Activated T-helper 2 cell treated with anti-CD3 and anti-CD28 coated beads, Interferon-gamma antibody, Interleukin-2, Interleukin-4, amounts not matched to agents 10 μg/mL and 5 μg/mL and 100 μg/mL, durations not matched to agents 14 hours and 24 hours and 36 hours (primary cell): ENCODE measurements around the gene PTPRN2. TPM values are rescaled to one million over a fixed set of nuclear protein-coding genes. Genes with fewer than 3 reads are reported as not detected.

Source experiments
- DNase-seq: peaks from one replicate; pipeline ENCODE4 v3.0.0; 2021; ENCODE audit warnings: low spot score
- H3K27ac Mint-ChIP-seq: one replicate; pipeline ENCODE4 v1.8.0; 2021; ENCODE audit warnings: mixed read lengths
- H3K27me3 Mint-ChIP-seq: one replicate; pipeline ENCODE4 v1.8.0; 2021; ENCODE audit warnings: low read depth, mixed read lengths
- H3K36me3 Mint-ChIP-seq: one replicate; pipeline ENCODE4 v1.8.0; 2021; ENCODE audit warnings: low read depth, mixed read lengths
- H3K4me1 Mint-ChIP-seq: one replicate; pipeline ENCODE4 v1.8.0; 2021; ENCODE audit warnings: low read depth, mixed read lengths
- H3K4me3 Mint-ChIP-seq: one replicate; pipeline ENCODE4 v1.8.0; 2021; ENCODE audit warnings: low read depth, mild to moderate bottlenecking, moderate library complexity, mixed read lengths
- H3K9me3 Mint-ChIP-seq: one replicate; pipeline ENCODE4 v1.8.0; 2021; ENCODE audit warnings: mixed read lengths
- intact Hi-C: fragments of 100-400 bp; cut with micrococcal nuclease; formaldehyde crosslinking; loops from one replicate; pipeline ENCODE4 v1.15.1; 2023
- total RNA-seq: library from RNA; stranded (reverse); gene quantifications from 2 replicates; pipeline ENCODE4 v1.2.3, GENCODE V29; 2022

PTPRN2 gene
- total RNA-seq, 1 donor from 2014 or later, result 1.3 TPM

DNA sequence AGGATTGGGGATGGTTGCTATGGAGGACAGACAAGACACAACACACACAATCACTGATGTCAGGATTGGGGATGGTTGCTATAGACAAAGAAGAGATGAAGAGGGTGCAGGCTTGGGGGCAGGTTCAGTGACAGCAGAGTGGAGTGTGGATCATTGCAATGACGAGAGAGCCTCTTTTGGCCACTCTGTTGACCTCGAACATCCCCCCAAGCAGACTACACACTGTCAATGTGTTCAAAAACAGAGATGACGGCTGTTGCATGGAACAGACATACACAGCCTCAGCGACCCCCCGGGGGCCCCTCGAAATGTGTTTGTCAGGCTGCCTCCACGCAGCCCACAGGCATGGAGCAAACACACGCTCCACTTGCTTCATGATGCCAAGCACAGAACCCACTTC is 133.0 kb downstream of the PTPRN2 start:
- Mint-ChIP-seq H3K27me3 (no peaks in the 10 kb centered on the region), H3K4me3 (no peak overlapping the region), H3K27ac (no peak overlapping the region)

DNA sequence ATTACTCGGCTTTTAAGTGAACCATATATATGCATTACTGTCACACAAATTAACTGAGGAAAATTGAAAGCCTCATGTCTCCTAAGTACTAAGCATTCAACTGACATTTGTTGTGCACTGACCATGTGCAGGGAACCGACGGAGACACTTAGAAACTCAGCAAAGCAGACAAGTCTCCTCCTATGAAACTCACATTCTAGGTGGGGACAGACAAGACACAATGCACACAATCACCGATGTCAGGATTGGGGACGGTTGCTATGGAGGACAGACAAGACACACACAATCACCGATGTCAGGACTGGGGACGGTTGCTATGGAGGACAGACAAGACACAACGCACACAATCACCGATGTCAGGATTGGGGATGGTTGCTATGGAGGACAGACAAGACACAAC is 134.0 kb downstream of the PTPRN2 start:
- Mint-ChIP-seq H3K4me1 (no peaks in the 10 kb centered on the region), H3K36me3 (no peaks in the 10 kb centered on the region), H3K27me3 (no peaks in the 10 kb centered on the region), H3K27ac (no peak overlapping the region), H3K4me3 (no peak overlapping the region), H3K9me3 (peaks cover 25% of the 10 kb centered on the region)
- intact Hi-C loops, result no loop called here
- DNase-seq, result no peak

More for the DNA sequence above, 133.0 kb downstream of the PTPRN2 start:
- DNase-seq, result no peak
- H3K36me3 Mint-ChIP-seq, result no peaks in the 10 kb centered on the region
- H3K9me3 Mint-ChIP-seq, result peaks cover 25% of the 10 kb centered on the region
- H3K4me1 Mint-ChIP-seq, result no peaks in the 10 kb centered on the region
- intact Hi-C loops, result no loop called here

DNA sequence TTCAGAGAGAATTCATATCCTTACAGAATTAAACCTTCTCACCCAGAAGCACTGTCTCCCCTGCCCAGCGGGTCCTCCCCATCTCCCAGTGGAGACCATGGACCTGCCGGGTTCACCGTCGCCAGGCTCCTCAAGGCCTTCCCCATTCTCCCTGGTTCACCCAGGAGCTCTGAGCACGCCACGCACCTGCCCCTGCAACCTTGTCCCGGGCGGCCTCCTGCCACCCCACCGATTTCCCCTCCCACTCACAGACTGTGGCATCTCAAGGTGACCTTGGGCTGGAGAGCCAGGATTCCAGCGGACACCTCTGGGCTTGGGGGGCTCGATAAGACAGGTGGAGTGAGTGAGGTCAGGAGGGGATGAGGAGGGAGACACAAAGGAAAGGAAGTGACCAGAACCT is 135.3 kb downstream of the PTPRN2 start:
- Mint-ChIP-seq H3K36me3 (no peaks in the 10 kb centered on the region), H3K27ac (no peak overlapping the region), H3K4me3 (no peak overlapping the region), H3K9me3 (peaks cover 25% of the 10 kb centered on the region), H3K27me3 (no peaks in the 10 kb centered on the region), H3K4me1 (no peaks in the 10 kb centered on the region)
- intact Hi-C loops, result no loop called here
- no peak for DNase-seq

DNA sequence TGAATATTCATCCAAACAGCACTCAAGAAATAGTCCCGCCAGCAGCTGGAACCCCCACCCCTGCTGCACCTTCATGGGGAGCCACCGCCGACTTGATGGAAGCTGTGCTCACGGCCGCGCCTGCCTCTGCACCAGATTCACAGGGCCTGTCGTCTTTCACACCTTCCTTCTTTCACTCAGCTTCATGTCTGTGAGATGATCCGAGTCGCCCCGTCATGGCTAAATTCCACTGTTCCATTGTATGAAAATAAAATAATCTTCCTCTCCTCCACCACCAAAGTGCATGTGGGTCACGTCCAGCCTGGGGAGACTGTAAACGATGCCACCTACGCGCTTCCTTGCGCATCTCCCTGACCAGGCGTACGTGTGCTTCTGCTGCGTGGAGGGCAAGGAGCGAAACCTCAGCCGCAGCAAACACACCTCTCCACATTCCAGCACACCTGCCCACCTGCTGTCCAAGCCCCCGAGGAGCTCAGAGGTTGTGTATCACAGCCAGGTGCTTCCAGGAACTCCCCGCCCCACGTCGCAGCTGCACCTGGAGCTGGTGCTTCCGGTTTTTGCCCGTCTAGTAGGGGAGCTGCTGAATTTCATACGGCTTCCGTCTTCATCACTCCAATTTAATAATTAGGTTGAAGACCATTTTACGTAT is 137.0 kb downstream of the PTPRN2 start:
- H3K4me3 Mint-ChIP-seq, result no peak overlapping the region
- no peak overlapping the region for H3K27ac Mint-ChIP-seq
- H3K9me3 Mint-ChIP-seq, result peaks cover 11% of the 10 kb centered on the region
- no peak for DNase-seq
- no peaks in the 10 kb centered on the region for H3K27me3 Mint-ChIP-seq
- no peaks in the 10 kb centered on the region for H3K4me1 Mint-ChIP-seq
- intact Hi-C loops, result no loop called here
- no peaks in the 10 kb centered on the region for H3K36me3 Mint-ChIP-seq

DNA sequence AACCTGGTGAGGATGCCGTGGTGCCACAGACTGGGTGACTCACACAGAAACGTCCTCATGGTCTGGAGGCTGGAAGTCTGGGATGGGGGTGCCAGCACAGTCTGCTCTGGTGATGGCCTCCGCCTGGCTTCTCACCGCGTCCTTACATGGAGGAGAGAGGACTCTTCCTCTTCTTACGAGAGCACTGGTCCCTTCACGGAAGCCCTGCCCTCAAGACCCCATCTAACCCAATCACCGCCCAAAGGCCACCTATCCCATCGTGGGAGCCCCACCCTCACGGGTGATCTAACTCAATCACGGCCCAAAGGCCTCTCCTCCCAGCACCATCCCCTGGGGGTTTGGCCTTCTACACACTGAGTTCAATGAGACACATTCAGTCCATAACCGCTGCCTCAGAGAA is 137.7 kb downstream of the PTPRN2 start:
- Mint-ChIP-seq H3K27ac (no peak overlapping the region), H3K4me1 (no peaks in the 10 kb centered on the region), H3K27me3 (no peaks in the 10 kb centered on the region)

DNA sequence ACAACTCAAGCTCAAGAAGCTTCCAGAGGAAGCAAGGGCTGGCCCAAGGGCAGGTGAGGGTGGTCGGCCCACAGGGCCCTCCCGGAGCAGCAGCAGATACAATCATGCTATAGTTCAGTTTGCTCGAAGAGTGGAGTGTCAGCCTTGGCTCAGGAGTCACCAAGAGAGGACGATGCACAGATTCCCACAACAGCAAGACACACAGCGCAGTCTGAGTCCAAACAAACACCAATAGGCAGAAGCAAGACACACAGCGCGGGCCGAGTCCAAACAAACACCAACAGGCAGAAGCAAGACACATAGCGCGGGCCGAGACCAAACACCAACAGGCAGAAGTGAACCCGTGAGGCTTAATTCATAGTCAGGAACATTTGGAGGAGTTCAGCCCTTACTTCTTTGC is 138.4 kb downstream of the PTPRN2 start:
- no peaks in the 10 kb centered on the region for H3K27me3 Mint-ChIP-seq
- intact Hi-C loops, result no loop called here
- H3K4me3 Mint-ChIP-seq, result no peak overlapping the region
- no peak for DNase-seq
- no peaks in the 10 kb centered on the region for H3K36me3 Mint-ChIP-seq
- H3K4me1 Mint-ChIP-seq, result no peaks in the 10 kb centered on the region
- H3K27ac Mint-ChIP-seq, result no peak overlapping the region
- peaks cover 4% of the 10 kb centered on the region for H3K9me3 Mint-ChIP-seq

More for the DNA sequence above, 137.7 kb downstream of the PTPRN2 start:
- H3K36me3 Mint-ChIP-seq, result no peaks in the 10 kb centered on the region
- intact Hi-C loops, result no loop called here
- DNase-seq, result no peak
- peaks cover 11% of the 10 kb centered on the region for H3K9me3 Mint-ChIP-seq
- no peak overlapping the region for H3K4me3 Mint-ChIP-seq

DNA sequence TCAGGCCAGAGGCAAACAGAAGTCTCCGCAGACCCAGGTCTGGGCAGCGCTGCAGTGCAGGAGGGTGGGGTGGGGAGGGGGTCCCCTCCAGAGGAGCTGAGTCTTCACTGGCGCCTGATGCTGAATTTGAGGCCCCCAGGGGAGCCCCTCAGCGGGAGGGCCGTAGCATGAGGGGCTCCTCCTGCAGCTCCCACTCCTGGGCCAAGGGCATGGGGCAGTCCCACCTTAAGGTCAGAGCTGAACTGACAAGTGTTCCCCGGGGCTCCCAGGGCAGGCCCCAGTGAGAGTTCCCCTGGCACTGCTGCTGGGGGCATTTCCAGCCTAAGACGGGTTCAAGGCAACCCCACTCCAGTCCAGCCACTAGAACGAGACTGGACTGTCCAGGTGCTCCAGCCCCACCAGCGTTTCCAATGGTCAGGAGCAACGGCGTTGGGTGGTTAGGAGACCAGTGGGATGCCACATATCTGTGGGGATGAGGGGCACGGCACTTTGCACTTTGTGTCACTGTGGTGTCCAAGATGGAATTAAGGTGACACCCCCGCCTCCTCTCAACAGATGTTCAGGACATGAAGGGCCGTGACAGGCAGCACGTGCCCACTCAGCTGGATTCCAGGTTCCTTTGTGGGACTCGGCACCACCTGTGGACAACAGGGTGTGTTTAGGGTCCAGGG is 139.1 kb downstream of the PTPRN2 start:
- intact Hi-C loops, result no loop called here
- Mint-ChIP-seq H3K27me3 (no peaks in the 10 kb centered on the region), H3K36me3 (no peaks in the 10 kb centered on the region), H3K9me3 (peaks cover under 1% of the 10 kb centered on the region), H3K4me1 (no peaks in the 10 kb centered on the region), H3K27ac (no peak overlapping the region), H3K4me3 (no peak overlapping the region)
- no peak for DNase-seq

DNA sequence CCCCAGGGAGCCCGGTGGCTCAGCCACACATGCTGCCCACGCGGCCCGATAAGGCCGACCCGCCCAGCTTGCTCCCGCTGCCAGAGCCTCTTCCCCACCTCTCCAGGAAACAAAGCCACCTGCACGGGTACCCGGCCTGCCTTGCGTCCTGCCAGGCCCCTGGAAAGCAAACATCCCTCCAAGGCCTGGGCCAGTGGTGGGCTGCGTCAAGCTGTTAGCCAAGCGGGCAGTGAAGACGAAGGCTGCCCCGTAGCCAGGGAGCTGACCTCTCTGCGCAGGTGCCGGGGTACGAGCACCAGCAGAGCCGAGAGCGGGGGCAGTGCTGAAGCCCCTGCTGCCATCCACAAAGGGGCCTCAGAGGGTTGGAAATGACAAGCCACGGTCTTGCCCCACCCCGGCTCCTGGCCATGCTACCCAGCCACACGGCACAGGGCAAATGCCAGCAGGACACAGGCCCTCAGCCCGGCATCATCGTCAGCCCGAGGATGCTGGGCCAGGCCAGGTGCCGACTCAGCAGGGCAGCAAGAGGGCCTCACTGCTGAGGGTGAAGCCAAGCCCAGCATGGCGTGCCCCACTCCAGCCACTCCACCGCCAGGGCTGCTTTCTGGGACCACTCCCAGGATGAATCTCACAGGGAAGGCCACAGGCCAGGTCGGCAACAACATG is 140.0 kb downstream of the PTPRN2 start:
- Mint-ChIP-seq H3K4me1 (no peaks in the 10 kb centered on the region), H3K4me3 (no peak overlapping the region), H3K27me3 (no peaks in the 10 kb centered on the region), H3K36me3 (no peaks in the 10 kb centered on the region), H3K9me3 (no peaks in the 10 kb centered on the region), H3K27ac (no peak overlapping the region)
- no peak for DNase-seq
- intact Hi-C loops, result no loop called here

DNA sequence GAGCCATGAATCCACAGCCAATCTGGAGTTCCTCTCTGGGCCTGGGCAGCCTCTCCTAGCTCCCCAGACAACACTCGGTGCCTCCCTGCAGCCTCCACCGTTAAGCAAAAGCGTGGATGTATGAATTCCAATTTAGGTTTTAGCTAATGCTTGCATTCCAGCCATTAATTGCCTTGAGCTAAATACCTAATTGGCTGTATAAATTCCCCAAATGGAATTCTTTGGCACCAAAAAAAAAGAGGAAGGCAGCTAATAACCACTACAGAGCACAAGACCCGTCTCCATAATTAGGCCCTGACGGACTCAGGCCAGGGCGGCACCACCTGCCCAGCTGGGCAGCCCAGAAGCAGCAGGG is 140.5 kb downstream of the PTPRN2 start:
- Mint-ChIP-seq H3K4me3 (no peak overlapping the region), H3K4me1 (no peaks in the 10 kb centered on the region), H3K9me3 (no peaks in the 10 kb centered on the region), H3K27me3 (no peaks in the 10 kb centered on the region), H3K36me3 (no peaks in the 10 kb centered on the region), H3K27ac (no peak overlapping the region)
- DNase-seq, result no peak
- intact Hi-C loops, result no loop called here

DNA sequence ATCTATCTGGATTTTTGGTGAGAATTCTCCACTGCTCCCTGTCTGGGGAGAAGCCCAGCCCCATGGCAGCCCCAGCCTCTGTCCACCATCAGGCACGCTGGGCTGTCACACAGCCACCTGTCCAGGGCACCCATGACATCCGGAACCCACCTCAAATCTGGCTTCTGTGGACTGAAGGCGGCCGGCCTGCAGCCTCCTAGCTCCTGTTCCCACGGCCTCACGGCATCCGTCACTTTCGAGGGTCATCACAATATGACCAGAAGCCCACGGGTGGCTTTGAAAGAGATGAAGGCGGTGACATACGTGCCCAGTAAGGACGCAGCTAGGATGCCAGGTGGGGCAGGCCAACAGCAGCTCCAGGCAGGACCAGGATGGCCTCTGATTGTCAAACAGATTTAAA is 140.9 kb downstream of the PTPRN2 start:
- intact Hi-C loops, result no loop called here
- H3K4me3 Mint-ChIP-seq, result no peak overlapping the region
- H3K27me3 Mint-ChIP-seq, result no peaks in the 10 kb centered on the region
- H3K36me3 Mint-ChIP-seq, result no peaks in the 10 kb centered on the region
- no peak for DNase-seq
- no peak overlapping the region for H3K27ac Mint-ChIP-seq
- H3K4me1 Mint-ChIP-seq, result no peaks in the 10 kb centered on the region
- H3K9me3 Mint-ChIP-seq, result no peaks in the 10 kb centered on the region

DNA sequence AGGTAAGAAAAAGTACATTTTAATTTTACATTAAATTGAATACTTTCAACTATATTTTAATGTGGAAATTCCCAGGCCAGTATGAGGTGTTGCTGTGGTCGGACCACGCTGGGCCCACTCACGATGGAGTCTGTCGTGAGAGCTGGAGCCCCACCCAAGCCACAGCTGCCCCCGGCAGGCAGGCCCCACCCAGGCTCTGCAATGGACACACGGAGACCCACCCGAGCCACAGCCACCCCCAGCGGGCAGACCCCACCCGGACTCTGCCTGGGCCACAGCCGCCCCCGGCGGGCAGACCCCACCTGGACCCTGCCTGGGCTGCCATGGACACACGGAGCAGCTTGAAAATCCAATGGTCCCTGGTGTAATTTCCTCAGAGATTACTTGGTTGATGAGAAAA is 141.3 kb downstream of the PTPRN2 start:
- DNase-seq, result no peak
- Mint-ChIP-seq H3K4me1 (no peaks in the 10 kb centered on the region), H3K4me3 (no peak overlapping the region), H3K36me3 (no peaks in the 10 kb centered on the region), H3K27me3 (no peaks in the 10 kb centered on the region), H3K27ac (no peak overlapping the region), H3K9me3 (peaks cover 3% of the 10 kb centered on the region)
- intact Hi-C loops, result no loop called here

DNA sequence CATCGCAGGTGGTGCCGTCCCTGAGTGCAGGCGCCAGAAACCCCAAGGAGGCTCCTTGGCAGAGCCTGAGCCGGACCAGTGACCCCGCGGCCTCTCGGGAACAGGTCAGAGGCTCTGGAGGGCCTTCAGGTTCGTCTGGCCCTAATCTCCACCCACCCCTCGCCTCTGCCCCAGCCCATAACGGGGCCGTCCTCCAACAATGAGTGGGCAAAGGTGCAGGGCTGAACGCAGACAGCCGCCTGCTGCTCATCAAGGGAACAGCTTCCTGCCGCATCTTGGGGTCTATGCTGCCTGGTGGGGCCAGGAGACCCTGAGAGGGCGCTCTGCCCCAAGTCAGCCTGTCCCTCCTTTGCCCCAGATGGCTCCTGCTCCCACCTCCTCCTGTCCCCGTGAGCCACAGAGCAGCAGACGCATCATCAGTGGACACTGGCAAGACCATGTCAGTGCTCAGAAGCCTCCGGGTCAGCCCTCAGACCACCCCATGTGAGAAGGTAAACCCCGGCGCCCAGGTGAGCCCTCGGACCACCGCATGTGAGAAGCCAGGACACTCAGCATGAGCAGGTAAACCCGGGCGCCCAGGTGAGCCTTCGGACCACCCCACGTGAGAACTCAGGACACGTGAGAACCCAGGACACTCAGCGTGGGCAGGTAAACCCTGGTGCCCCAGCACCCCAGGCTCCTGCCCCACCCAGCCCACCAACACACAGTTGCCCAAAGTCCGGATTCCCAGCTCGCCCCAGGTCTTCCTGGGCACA is 142.0 kb downstream of the PTPRN2 start:
- intact Hi-C loops, result no loop called here
- Mint-ChIP-seq H3K4me3 (no peak overlapping the region), H3K9me3 (peaks cover 9% of the 10 kb centered on the region), H3K4me1 (no peaks in the 10 kb centered on the region), H3K27me3 (no peaks in the 10 kb centered on the region), H3K36me3 (no peaks in the 10 kb centered on the region), H3K27ac (no peak overlapping the region)
- DNase-seq, result no peak
